Gastroesophageal sphincter (tissue), 4 donors: ENCODE measurements around the gene HOXC10. TPM values are rescaled to one million over a fixed set of nuclear protein-coding genes. Genes with fewer than 3 reads are reported as not detected.

ENCODE experiments used
- ATAC-seq: fragments of 150-250 bp; one replicate; pipeline ENCODE4 v1.9.1; 2016; ENCODE audit warnings: mild to moderate bottlenecking, moderate library complexity
- H3K27ac ChIP-seq, 4 donors: fragments of 200-600 bp; sonication (generic) in 3 of 4; 1 replicate in 3 of 4; 2 replicates in 1 of 4; pipeline ENCODE4 v1.5.1; 2016 to 2019
- H3K27me3 ChIP-seq: fragments of 200-600 bp; sonication (generic); one replicate; pipeline ENCODE4 v1.5.1; 2019
- H3K36me3 ChIP-seq, 2 donors: fragments of 200-600 bp; sonication (generic); one replicate each; pipeline ENCODE4 v1.5.1; 2019; ENCODE audit warnings: control low read depth in 1 of 2
- H3K4me1 ChIP-seq, 3 donors: fragments of 200-600 bp; sonication (generic); 1 replicate in 2 of 3; 2 replicates in 1 of 3; pipeline ENCODE4 v1.5.1; 2016 to 2019; ENCODE audit warnings: control low read depth in 2 of 3
- H3K4me3 ChIP-seq, 2 donors: fragments of 200-600 bp; sonication (generic); one replicate each; pipeline ENCODE4 v1.5.1; 2019; ENCODE audit warnings: mild to moderate bottlenecking in 1 of 2, moderate library complexity in 1 of 2
- H3K9me3 ChIP-seq, 3 donors: fragments of 200-600 bp; sonication (generic); one replicate each; pipeline ENCODE4 v1.5.1; 2017 to 2019; ENCODE audit warnings: control low read depth in 2 of 3
- EP300 ChIP-seq: sonication (generic); formaldehyde crosslinking; IDR thresholded peaks from one replicate; pipeline ENCODE4 v1.6.1; 2017; ENCODE audit warnings: antibody characterized with exemption, mild to moderate bottlenecking
- POLR2A ChIP-seq, 2 donors: fragments of 450-650 bp; IDR thresholded peaks; one replicate each; pipeline ENCODE4 v1.6.1; 2017; ENCODE audit warnings: antibody characterized with exemption in 2 of 2, mild to moderate bottlenecking in 2 of 2, moderate library complexity in 1 of 2
- POLR2AphosphoS5 ChIP-seq: sonication (generic); formaldehyde crosslinking; IDR thresholded peaks from one replicate; pipeline ENCODE4 v1.6.1; 2017; ENCODE audit warnings: antibody characterized with exemption
- WGBS, 2 donors: methylation state at CpG; one replicate each; pipeline ENCODE4 v1.1.5; 2018; ENCODE audit warnings: low coverage in 1 of 2; 5-methylcytosine and 5-hydroxymethylcytosine counted together
- total RNA-seq, 4 donors: library from RNA; depleted of rRNA; stranded (reverse); fragments of >200 nt; gene quantifications; one replicate each; pipeline ENCODE4 v1.1.0, GENCODE V29; 2016
- TF ChIP-seq, protein P1 (sequence below), 4 experiments: fragments of 200-600 bp in 2 of 4; fragments of 450-650 bp in 2 of 4; sonication (generic) in 1 of 4; IDR thresholded peaks; one replicate each; pipeline ENCODE4 v1.5.1; 2017 to 2019; ENCODE audit warnings: antibody characterized with exemption in 4 of 4, mild to moderate bottlenecking in 2 of 4, moderate library complexity in 2 of 4

The HOXC10 gene
- total RNA-seq, 4 donors from 2014 or later: not detected

DNA sequence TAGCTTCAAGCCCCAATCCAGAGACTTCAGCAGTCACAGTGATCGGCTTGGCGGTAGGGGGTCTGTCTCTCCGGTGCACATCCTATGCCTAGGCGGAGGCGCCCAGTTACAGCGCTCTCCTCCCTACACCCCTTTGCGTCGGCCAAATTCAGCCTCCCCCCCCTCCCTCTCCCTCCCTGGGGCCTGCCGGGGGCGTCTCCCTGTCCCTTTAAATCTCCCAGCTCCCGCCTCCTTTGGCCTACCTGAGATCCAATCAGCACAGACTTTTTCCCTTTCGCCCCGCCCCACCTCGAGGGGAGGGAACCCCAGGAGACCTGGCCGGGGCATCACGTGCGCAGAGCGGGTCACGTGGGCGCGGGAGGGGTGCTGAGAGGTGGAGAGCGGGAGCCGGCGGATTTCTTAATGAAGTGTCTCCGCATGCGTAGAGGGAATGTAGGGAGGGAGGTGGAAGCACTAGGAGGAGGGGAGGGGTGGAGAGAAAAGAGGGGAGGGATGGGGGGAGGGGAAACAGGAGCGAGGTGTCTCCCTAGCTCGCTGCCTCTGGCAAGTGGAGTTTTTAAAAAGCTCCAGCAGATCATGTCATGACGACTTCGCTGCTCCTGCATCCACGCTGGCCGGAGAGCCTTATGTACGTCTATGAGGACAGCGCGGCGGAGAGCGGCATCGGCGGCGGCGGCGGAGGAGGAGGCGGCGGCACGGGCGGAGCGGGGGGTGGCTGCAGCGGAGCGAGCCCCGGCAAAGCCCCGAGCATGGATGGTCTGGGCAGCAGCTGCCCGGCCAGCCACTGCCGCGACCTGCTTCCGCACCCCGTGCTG lies 46.4 kb upstream of the HOXC10 start, which contains the start of gene HOXC13:
HOXC13 (plus strand) TSS at position 506 of the 815 bp plus-strand sequence; CDS start at position 582, 76 bp downstream.
- TF ChIP-seq EP300 (no peak), POLR2A (IDR thresholded peaks at IDR 0.05) (no peak), POLR2AphosphoS5 (no peak)
- TF ChIP-seq, protein P1, sequence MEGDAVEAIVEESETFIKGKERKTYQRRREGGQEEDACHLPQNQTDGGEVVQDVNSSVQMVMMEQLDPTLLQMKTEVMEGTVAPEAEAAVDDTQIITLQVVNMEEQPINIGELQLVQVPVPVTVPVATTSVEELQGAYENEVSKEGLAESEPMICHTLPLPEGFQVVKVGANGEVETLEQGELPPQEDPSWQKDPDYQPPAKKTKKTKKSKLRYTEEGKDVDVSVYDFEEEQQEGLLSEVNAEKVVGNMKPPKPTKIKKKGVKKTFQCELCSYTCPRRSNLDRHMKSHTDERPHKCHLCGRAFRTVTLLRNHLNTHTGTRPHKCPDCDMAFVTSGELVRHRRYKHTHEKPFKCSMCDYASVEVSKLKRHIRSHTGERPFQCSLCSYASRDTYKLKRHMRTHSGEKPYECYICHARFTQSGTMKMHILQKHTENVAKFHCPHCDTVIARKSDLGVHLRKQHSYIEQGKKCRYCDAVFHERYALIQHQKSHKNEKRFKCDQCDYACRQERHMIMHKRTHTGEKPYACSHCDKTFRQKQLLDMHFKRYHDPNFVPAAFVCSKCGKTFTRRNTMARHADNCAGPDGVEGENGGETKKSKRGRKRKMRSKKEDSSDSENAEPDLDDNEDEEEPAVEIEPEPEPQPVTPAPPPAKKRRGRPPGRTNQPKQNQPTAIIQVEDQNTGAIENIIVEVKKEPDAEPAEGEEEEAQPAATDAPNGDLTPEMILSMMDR (IDR thresholded peaks at IDR 0.05): no peak

DNA sequence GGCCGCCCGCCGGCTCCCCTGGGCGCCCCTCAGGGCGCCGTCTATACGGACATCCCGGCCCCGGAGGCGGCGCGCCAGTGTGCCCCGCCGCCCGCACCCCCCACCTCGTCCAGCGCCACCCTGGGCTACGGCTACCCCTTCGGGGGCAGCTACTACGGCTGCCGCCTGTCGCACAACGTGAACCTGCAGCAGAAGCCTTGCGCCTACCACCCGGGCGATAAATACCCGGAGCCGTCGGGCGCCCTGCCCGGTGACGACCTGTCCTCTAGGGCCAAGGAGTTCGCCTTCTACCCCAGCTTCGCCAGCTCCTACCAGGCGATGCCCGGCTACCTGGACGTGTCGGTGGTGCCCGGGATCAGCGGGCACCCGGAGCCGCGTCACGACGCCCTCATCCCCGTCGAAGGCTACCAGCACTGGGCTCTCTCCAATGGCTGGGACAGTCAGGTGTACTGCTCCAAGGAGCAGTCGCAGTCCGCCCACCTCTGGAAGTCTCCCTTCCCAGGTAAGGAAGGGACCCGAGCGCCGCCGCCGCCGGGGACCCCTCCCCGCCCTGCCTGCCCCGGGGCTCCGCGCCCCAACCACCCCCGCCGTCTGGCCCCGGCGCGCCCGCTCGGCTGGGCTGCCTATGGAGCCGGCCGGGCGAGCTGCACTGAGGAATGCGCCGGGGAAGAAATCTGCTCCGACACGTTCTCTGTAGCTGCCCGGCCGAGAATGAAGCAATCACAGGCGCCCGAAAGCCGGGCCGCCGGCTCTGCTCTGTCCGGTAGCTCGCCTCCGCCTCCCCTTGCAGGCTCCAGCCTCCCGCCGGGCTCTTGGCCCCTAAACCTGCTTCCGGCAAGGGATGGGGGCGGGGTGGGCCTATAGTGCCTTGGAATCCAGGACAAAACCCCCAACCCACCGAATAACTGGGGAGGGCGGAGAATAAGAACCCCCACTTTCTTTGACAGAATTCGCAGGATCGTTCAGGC lies 45.5 kb upstream of the HOXC10 start:
- TF ChIP-seq EP300 (no peak), POLR2A (IDR thresholded peaks at IDR 0.05) (no peak), POLR2AphosphoS5 (no peak)
- TF ChIP-seq, protein P1 (IDR thresholded peaks at IDR 0.05): no peak
- peaks cover 0 to 32% (median 12%) of the 10 kb centered on the region in 3 donors for H3K4me1 ChIP-seq
- peak; percentile 42 for ATAC-seq
- WGBS, 2 donors: 0 to 3% methylated on average over 3 to 4 of the region's 91 CpGs
- H3K9me3 ChIP-seq: no peaks in the 10 kb centered on the region
- no peaks in the 10 kb centered on the region for H3K36me3 ChIP-seq
- peaks cover 100% of the 10 kb centered on the region for H3K27me3 ChIP-seq
- H3K27ac ChIP-seq: no peak overlapping the region
- H3K4me3 ChIP-seq: no peak overlapping the region

More for the DNA sequence above, 46.4 kb upstream of the HOXC10 start, which contains the start of gene HOXC13:
- WGBS, 2 donors: 4% methylated on average over 11 to 19 of the region's 56 CpGs
- Histone ChIP-seq H3K27ac (no peak within 1 kb of the TSS), H3K4me1 (peaks cover 0 to 32% (median 12%) of the 10 kb centered on the region in 3 donors), H3K9me3 (no peaks in the 10 kb centered on the region), H3K27me3 (peaks cover 100% of the 10 kb centered on the region), H3K36me3 (no peaks in the 10 kb centered on the region), H3K4me3 (no peak within 1 kb of the TSS)
- peak; percentile 10 for ATAC-seq

DNA sequence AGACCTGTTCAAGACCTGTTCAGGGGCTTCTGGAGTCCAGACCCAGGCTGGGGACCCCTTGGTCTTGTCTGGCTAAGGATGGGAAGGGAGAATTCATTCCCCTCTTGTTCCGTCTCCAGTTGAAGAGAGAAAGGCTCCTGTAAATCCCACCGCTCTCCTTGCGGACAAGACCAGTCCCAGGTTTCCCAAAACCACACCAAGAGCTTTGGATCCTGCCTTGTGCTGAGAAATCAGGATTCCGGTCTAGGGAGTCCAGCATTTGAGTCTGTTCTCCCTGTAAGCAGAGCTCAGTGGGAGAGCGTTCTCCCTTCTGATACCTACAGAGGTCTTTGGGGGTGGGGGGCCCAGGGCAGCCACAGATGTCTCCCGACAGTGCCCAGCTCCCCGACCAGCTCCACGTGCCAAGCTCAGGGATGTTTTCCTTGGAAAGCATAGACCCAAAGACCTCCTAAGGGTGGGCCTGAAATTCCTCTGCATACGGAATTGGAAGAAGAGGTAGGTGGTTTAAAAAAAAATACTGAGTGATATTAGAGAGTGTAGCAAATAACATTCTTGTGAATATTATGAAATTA lies 44.4 kb upstream of the HOXC10 start:
- no peak for TF ChIP-seq POLR2A (IDR thresholded peaks at IDR 0.05)
- TF ChIP-seq POLR2AphosphoS5: no peak
- TF ChIP-seq EP300: no peak
- TF ChIP-seq, protein P1 (IDR thresholded peaks at IDR 0.05): no peak

DNA sequence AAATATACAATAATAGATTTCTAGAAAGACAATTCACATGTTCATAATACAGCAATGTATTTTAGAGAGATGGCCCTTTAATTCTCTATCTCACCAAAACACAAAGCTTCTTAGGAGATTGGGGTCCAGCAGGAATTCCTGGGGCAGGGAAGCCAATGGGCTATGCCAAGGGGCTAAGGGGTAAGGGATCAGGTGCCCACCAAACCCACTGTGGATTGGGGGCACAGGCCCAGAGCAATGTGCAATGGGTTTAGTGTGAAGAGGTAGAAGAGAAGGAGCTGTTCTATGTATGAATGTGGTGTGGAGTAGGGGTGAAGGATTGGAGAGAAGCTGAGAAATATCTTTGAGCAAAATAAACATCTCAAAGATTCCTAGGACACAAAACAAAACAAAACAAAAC lies 43.8 kb upstream of the HOXC10 start:
- no peak for ATAC-seq
- TF ChIP-seq EP300: no peak
- TF ChIP-seq, protein P1 (IDR thresholded peaks at IDR 0.05): no peak
- no peak for TF ChIP-seq POLR2A (IDR thresholded peaks at IDR 0.05)
- TF ChIP-seq POLR2AphosphoS5: no peak
- H3K4me3 ChIP-seq: no peak overlapping the region
- no peak overlapping the region for H3K27ac ChIP-seq
- no peaks in the 10 kb centered on the region for H3K36me3 ChIP-seq
- H3K9me3 ChIP-seq: no peaks in the 10 kb centered on the region
- peaks cover 0 to 23% (median 11%) of the 10 kb centered on the region in 3 donors for H3K4me1 ChIP-seq
- peaks cover 100% of the 10 kb centered on the region for H3K27me3 ChIP-seq

More for the DNA sequence above, 44.4 kb upstream of the HOXC10 start:
- peaks cover 100% of the 10 kb centered on the region for H3K27me3 ChIP-seq
- no peak overlapping the region for H3K27ac ChIP-seq
- 4 to 14% methylated on average over 6 to 8 of the region's 9 CpGs for WGBS, 2 donors
- H3K4me1 ChIP-seq: peaks cover 0 to 29% (median 14%) of the 10 kb centered on the region in 3 donors
- H3K36me3 ChIP-seq: no peaks in the 10 kb centered on the region
- ATAC-seq: no peak
- no peak overlapping the region for H3K4me3 ChIP-seq
- H3K9me3 ChIP-seq: no peaks in the 10 kb centered on the region
